DMS153 treated with DMSO at 0.1 percent for 48 hours (cell line): ENCODE data around the gene C1QTNF5.

Source experiments
- DNase-seq: peaks from one replicate; lab custom pipeline; 2025; ENCODE audit not compliant: unreplicated experiment; lab: John Stamatoyannopoulos, UW

Gene C1QTNF5

GRCh38 chr11:119297938-119298337 is 42.7 kb downstream of the C1QTNF5 start:
- no peak for DNase-seq

DNA sequence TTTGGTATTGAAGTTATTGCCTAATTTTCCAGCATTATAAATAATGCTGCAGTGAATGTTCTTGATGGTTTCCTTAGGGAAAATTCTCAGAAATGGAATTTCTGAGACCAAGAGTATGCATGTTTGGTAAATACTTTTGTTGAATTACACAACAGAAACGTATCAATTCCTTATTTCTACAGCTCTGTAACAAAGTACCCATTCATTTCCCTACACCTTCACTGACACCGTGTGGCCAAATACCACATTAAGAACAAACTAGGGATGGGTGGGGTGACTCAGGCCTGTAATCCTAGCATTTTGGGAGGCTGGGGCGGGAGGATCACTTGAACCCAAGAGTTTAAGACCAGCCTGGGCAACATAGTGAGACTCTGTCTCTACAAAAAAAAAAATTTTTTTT is 45.5 kb downstream of the C1QTNF5 start:
- DNase-seq = no peak

- no peak for DNase-seq
Observed at GRCh38 chr11:119293461-119293860, 47.2 kb downstream of the C1QTNF5 start.

GRCh38 chr11:119290894-119291497 is 49.7 kb downstream of the C1QTNF5 start:
- no peak for DNase-seq
